ENCODE results near the gene C1QTNF4. TPM values are rescaled to one million over a fixed set of nuclear protein-coding genes. Genes with fewer than 3 reads are reported as not detected.

C1QTNF4 gene
- total and polyA plus RNA-seq, 2 of the 13 experiments (the other 11 are each of a cell fraction or from before 2014, with no cell fraction given) = not detected

GRCh38 chr11:47587723-47588326 lies 6.4 kb downstream of the C1QTNF4 start (continued):
- TF ChIP-seq, protein P1, sequence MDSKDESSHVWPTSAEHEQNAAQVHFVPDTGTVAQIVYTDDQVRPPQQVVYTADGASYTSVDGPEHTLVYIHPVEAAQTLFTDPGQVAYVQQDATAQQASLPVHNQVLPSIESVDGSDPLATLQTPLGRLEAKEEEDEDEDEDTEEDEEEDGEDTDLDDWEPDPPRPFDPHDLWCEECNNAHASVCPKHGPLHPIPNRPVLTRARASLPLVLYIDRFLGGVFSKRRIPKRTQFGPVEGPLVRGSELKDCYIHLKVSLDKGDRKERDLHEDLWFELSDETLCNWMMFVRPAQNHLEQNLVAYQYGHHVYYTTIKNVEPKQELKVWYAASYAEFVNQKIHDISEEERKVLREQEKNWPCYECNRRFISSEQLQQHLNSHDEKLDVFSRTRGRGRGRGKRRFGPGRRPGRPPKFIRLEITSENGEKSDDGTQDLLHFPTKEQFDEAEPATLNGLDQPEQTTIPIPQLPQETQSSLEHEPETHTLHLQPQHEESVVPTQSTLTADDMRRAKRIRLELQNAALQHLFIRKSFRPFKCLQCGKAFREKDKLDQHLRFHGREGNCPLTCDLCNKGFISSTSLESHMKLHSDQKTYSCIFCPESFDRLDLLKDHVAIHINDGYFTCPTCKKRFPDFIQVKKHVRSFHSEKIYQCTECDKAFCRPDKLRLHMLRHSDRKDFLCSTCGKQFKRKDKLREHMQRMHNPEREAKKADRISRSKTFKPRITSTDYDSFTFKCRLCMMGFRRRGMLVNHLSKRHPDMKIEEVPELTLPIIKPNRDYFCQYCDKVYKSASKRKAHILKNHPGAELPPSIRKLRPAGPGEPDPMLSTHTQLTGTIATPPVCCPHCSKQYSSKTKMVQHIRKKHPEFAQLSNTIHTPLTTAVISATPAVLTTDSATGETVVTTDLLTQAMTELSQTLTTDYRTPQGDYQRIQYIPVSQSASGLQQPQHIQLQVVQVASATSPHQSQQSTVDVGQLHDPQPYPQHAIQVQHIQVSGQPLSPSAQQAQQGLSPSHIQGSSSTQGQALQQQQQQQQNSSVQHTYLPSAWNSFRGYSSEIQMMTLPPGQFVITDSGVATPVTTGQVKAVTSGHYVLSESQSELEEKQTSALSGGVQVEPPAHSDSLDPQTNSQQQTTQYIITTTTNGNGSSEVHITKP (CRISPR knock-in tag; IDR thresholded peaks at IDR 0.05; ENCODE audit: low read depth) = peak; percentile 95
- TF ChIP-seq, protein P2, sequence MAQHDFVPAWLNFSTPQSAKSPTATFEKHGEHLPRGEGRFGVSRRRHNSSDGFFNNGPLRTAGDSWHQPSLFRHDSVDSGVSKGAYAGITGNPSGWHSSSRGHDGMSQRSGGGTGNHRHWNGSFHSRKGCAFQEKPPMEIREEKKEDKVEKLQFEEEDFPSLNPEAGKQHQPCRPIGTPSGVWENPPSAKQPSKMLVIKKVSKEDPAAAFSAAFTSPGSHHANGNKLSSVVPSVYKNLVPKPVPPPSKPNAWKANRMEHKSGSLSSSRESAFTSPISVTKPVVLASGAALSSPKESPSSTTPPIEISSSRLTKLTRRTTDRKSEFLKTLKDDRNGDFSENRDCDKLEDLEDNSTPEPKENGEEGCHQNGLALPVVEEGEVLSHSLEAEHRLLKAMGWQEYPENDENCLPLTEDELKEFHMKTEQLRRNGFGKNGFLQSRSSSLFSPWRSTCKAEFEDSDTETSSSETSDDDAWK (CRISPR knock-in tag; IDR thresholded peaks at IDR 0.05) = no peak
- TF ChIP-seq ZNF263 (CRISPR knock-in tag; IDR thresholded peaks at IDR 0.05) (peak; percentile 74), HMGA1 (CRISPR knock-in tag; conservative IDR thresholded peaks at IDR 0.05) (no peak), ERF (CRISPR knock-in tag; IDR thresholded peaks at IDR 0.05) (no peak), ZNF235 (CRISPR knock-in tag; IDR thresholded peaks at IDR 0.05; ENCODE audit: borderline replicate concordance) (no peak), ZNF776 (CRISPR knock-in tag; IDR thresholded peaks at IDR 0.05) (no peak), POLR2G (IDR thresholded peaks at IDR 0.05; ENCODE audit: low read depth, low read length) (peak; percentile 57), HNF4A (CRISPR knock-in tag; IDR thresholded peaks at IDR 0.05) (peak; percentile 75), ZNF891 (CRISPR knock-in tag; IDR thresholded peaks at IDR 0.05) (no peak), SAP130 (CRISPR knock-in tag; IDR thresholded peaks at IDR 0.05; ENCODE audit: low read depth) (no peak; the same call in 1 of the 2 replicates), IRF2 (CRISPR knock-in tag; IDR thresholded peaks at IDR 0.05) (no peak), GABPB1 (CRISPR knock-in tag; IDR thresholded peaks at IDR 0.05) (peak; percentile 85), ZNF234 (CRISPR knock-in tag; conservative IDR thresholded peaks at IDR 0.05) (0 out of 2 replicates have a peak, but pooled peaks have one; percentile 27), ZNF761 (CRISPR knock-in tag; conservative IDR thresholded peaks at IDR 0.05) (0 out of 2 replicates have a peak, but pooled peaks have one; percentile 26), ZNF546 (CRISPR knock-in tag; conservative IDR thresholded peaks at IDR 0.05) (0 out of 2 replicates have a peak, but pooled peaks have one; percentile 58), MIER2 (CRISPR knock-in tag; IDR thresholded peaks at IDR 0.05) (no peak), ELF1 (CRISPR knock-in tag; IDR thresholded peaks at IDR 0.05) (no peak), TCF12 (IDR thresholded peaks at IDR 0.05) (no peak), TCF12 (CRISPR knock-in tag; IDR thresholded peaks at IDR 0.05) (no peak), ZNF12 (CRISPR knock-in tag; IDR thresholded peaks at IDR 0.05) (0 out of 2 replicates have a peak, but pooled peaks have one; percentile 40), MAF1 (CRISPR knock-in tag; IDR thresholded peaks at IDR 0.05; ENCODE audit: borderline replicate concordance) (no peak), NFKBIZ (CRISPR knock-in tag; IDR thresholded peaks at IDR 0.05) (no peak), SNAI1 (CRISPR knock-in tag; IDR thresholded peaks at IDR 0.05; ENCODE audit: borderline replicate concordance) (no peak), NR2F6 (IDR thresholded peaks at IDR 0.05) (no peak), NR2F6 (CRISPR knock-in tag; IDR thresholded peaks at IDR 0.05) (no peak)
- TF ChIP-seq, protein P3, sequence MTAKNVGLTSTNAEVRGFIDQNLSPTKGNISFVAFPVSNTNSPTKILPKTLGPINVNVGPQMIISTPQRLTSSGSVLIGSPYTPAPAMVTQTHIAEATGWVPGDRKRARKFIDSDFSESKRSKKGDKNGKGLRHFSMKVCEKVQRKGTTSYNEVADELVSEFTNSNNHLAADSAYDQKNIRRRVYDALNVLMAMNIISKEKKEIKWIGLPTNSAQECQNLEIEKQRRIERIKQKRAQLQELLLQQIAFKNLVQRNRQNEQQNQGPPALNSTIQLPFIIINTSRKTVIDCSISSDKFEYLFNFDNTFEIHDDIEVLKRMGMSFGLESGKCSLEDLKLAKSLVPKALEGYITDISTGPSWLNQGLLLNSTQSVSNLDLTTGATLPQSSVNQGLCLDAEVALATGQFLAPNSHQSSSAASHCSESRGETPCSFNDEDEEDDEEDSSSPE (CRISPR knock-in tag; IDR thresholded peaks at IDR 0.05) = no peak
- TF ChIP-seq, protein P4, sequence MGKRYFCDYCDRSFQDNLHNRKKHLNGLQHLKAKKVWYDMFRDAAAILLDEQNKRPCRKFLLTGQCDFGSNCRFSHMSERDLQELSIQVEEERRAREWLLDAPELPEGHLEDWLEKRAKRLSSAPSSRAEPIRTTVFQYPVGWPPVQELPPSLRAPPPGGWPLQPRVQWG (CRISPR knock-in tag; IDR thresholded peaks at IDR 0.05; ENCODE audit: borderline replicate concordance, low read depth) = no peak
